HL-60 (cell line): ENCODE results near the gene EFCAB14.

Experiments used
- CTCF ChIP-seq: IDR thresholded peaks from one replicate; pipeline ENCODE4 v1.5.1; 2011; ENCODE audit warnings: low read length, control low read depth, inconsistent platforms; ENCODE audit not compliant: insufficient read depth
- POLR2AphosphoS5 ChIP-seq: IDR thresholded peaks from 2 replicates; pipeline ENCODE4 v1.6.1; 2012; ENCODE audit warnings: low read depth

- no peak for TF ChIP-seq CTCF
- TF ChIP-seq POLR2AphosphoS5 = no peak
Measured at GRCh38 chr1:46659307-46659870, 59.5 kb downstream of the EFCAB14 start.
